DMS53 (cell line): ENCODE data around the gene GPLD1.

ENCODE experiments used
- DNase-seq: peaks from one replicate; lab custom pipeline; 2025; lab: John Stamatoyannopoulos, UW

The GPLD1 gene

GRCh38 chr6:24381476-24382219 lies 107.7 kb downstream of the GPLD1 start:
- no peak for DNase-seq

GRCh38 chr6:24378473-24379097 lies 110.8 kb downstream of the GPLD1 start:
- no peak for DNase-seq
